Activated CD4-positive, CD25-positive, alpha-beta regulatory T cell (primary cell): Measurements from ENCODE around the gene SRM.

Source experiments
- DNase-seq, 4 experiments: peaks; one replicate each; lab custom pipeline; 2025; lab: John Stamatoyannopoulos, UW

SRM gene

GRCh38 chr1:11013160-11013531, 46.7 kb downstream of the SRM start:
- no peak for DNase-seq

- DNase-seq, result peak; percentile 80 to 86 (median 82)
Measured at GRCh38 chr1:11012260-11013159, 47.3 kb downstream of the SRM start, which contains the start of gene TARDBP. TSS of gene TARDBP (plus strand) at chr1:11012654. CDS start at chr1:11013728, 1,074 bp downstream.
